ENCODE data around the gene ZYG11A.

The ZYG11A gene

GRCh38 chr1:52917156-52917555, 74.6 kb downstream of the ZYG11A start:
- DNase-seq (ENCODE audit: low spot score): no peak
- FAIRE-seq: no peak

- FAIRE-seq: no peak
- no peak for DNase-seq (ENCODE audit: low spot score)
Measured at GRCh38 chr1:52917581-52917980, 75.0 kb downstream of the ZYG11A start.

GRCh38 chr1:52918201-52918600, 75.6 kb downstream of the ZYG11A start:
- no peak for DNase-seq (ENCODE audit: low spot score)
- no peak for FAIRE-seq

- DNase-seq (ENCODE audit: low spot score): no peak
- FAIRE-seq: no peak
Measured at GRCh38 chr1:52919051-52919722, 76.6 kb downstream of the ZYG11A start.

- no peak for DNase-seq (ENCODE audit: low spot score)
- FAIRE-seq: no peak
Measured at GRCh38 chr1:52919723-52920483, 77.3 kb downstream of the ZYG11A start.

- FAIRE-seq (no peak), DNase-seq (ENCODE audit: low spot score) (no peak)
Measured at GRCh38 chr1:52920791-52921291, 78.3 kb downstream of the ZYG11A start.

GRCh38 chr1:52925571-52926005, 83.0 kb downstream of the ZYG11A start:
- DNase-seq (ENCODE audit: low spot score) (no peak), FAIRE-seq (no peak)

GRCh38 chr1:52926864-52927211, 84.3 kb downstream of the ZYG11A start:
- no peak for FAIRE-seq
- no peak for DNase-seq (ENCODE audit: low spot score)

- no peak for FAIRE-seq
- DNase-seq (ENCODE audit: low spot score): peak; percentile 84
Measured at GRCh38 chr1:52927212-52928014, 84.9 kb downstream of the ZYG11A start, which contains the start of gene SCP2. TSS of gene SCP2 (plus strand) at chr1:52927276. CDS start at chr1:52927397, 121 bp downstream.

GRCh38 chr1:52928015-52928404, 85.5 kb downstream of the ZYG11A start:
- FAIRE-seq (no peak), DNase-seq (ENCODE audit: low spot score) (no peak)

GRCh38 chr1:52929019-52929418, 86.5 kb downstream of the ZYG11A start:
- no peak for DNase-seq (ENCODE audit: low spot score)
- no peak for FAIRE-seq

GRCh38 chr1:52937433-52938182, 95.0 kb downstream of the ZYG11A start:
- FAIRE-seq (no peak), DNase-seq (ENCODE audit: low spot score) (no peak)

GRCh38 chr1:52938183-52938451, 95.6 kb downstream of the ZYG11A start:
- FAIRE-seq: no peak
- no peak for DNase-seq (ENCODE audit: low spot score)

GRCh38 chr1:52943876-52944416, 101.4 kb downstream of the ZYG11A start:
- DNase-seq (ENCODE audit: low spot score) (no peak), FAIRE-seq (no peak)

GRCh38 chr1:52944566-52944965, 102.0 kb downstream of the ZYG11A start:
- no peak for DNase-seq (ENCODE audit: low spot score)
- no peak for FAIRE-seq

Measured in urothelium cell line (cell line).